OCI-LY3 (cell line): ENCODE measurements around the gene REEP1.

Experiments used
- CTCF ChIP-seq: fragments of 200-600, 300-600 bp; sonication (generic); IDR thresholded peaks from 2 replicates; pipeline ENCODE4 v1.5.1; 2014; ENCODE audit warnings: antibody characterized with exemption, low read length, low read depth
- EZH2phosphoT487 ChIP-seq: fragments of 200-600 bp; shearing (Covaris generic); IDR thresholded peaks from 2 replicates; pipeline ENCODE4 v1.6.1; 2018; ENCODE audit warnings: antibody characterized with exemption, mixed run types, low read depth

DNA sequence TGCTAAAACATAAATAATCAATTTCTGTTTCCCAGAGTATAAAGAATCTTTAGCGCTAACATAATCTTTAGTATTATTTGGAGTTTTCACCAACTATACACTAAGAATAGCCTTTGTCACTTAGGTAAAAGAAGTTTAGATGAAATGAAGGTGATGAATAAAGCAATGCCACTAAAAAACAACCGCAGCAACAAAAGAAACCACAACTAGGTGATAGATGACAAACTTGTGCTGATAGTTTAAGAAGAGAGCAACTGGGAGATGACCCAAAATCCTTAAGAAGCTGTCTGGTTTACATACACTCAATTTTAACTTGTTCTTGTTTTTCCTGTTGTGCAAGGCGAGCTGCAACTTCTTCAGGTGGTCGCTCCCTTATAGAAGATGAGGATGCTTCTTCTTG, 167.0 kb downstream of the REEP1 start:
- no peak for TF ChIP-seq CTCF
- TF ChIP-seq EZH2phosphoT487: no peak
